GM12891 (cell line): ENCODE results near the gene CCSER1.

ENCODE experiments used
- POLR2A ChIP-seq: IDR thresholded peaks from 2 replicates; pipeline ENCODE4 v1.6.1; 2011; ENCODE audit warnings: low read depth, low read length, control low read depth
- POLR2AphosphoS5 ChIP-seq: IDR thresholded peaks from 2 replicates; pipeline ENCODE4 v1.6.1; 2011; ENCODE audit warnings: low read depth, low read length, control low read depth

DNA sequence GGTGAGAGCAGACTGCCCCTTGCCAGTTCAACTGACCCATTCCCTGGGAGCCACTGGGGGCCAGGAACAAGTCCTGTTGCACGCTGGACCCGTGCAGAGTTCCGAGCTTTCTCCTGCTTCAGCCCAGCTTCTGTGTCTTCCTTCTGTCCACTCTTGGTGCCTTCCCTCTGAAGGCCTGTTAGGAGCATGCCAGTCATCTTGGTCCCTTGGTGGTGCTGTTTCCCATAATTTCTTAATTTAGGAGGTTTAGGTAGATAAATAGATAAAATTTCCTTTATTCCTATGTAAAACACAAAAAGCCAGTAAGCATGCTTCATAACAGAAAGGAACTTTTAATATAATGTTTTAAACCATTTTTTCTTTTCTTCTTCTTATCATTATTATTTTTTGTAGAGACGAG is 672.7 kb downstream of the CCSER1 start:
- TF ChIP-seq POLR2AphosphoS5: no peak
- no peak for TF ChIP-seq POLR2A
